Measurements from ENCODE around the gene ZMYND19.

- TF ChIP-seq POLR2A (IDR thresholded peaks at IDR 0.05; ENCODE audit: low read length) = no peak
- no peak for TF ChIP-seq GATA1 (IDR thresholded peaks at IDR 0.05; ENCODE audit: low read depth, low read length)
These were observed 22.4 kb upstream of the ZMYND19 start for GRCh38 chr9:137612741-137613142.
